HAP-1 (cell line): Measurements from ENCODE around the gene TIGD3.
"Not testable (repeated sequence)": the region's sequence is repeated elsewhere in the genome, so short reads cannot be mapped to it uniquely, and the experiment has no call there.

Experiments
- DNase-seq, 2 experiments: peaks; one replicate each; pipeline ENCODE4 v3.0.0-alpha.2; 2016 to 2020; ENCODE audit warnings: low spot score in 2 of 2
- H3K27me3 ChIP-seq: fragments of 250-450 bp; sonication (Bioruptor Pico); 2 replicates; pipeline ENCODE4 v1.5.1; 2020; ENCODE audit warnings: low read depth, mild to moderate bottlenecking, moderate library complexity
- H3K36me3 ChIP-seq: fragments of 250-450 bp; sonication (Bioruptor Pico); replicated peaks from 2 replicates; pipeline ENCODE4 v1.5.1; 2020; ENCODE audit warnings: mild to moderate bottlenecking
- H3K4me1 ChIP-seq: fragments of 250-450 bp; sonication (Bioruptor Pico); 2 replicates; pipeline ENCODE4 v1.5.1; 2020; ENCODE audit warnings: mild to moderate bottlenecking
- H3K4me3 ChIP-seq: fragments of 250-450 bp; sonication (Bioruptor Pico); 2 replicates; pipeline ENCODE4 v1.5.1; 2020; ENCODE audit warnings: mild to moderate bottlenecking, moderate library complexity
- H3K9me3 ChIP-seq: fragments of 250-450 bp; sonication (Bioruptor Pico); 2 replicates; pipeline ENCODE4 v1.5.1; 2020; ENCODE audit warnings: mild to moderate bottlenecking, moderate library complexity
- in situ Hi-C: fragments of 300-500 bp; cut with MboI; formaldehyde crosslinking; loops from 3 replicates; pipeline ENCODE4 v1.14.3; 2020; ENCODE audit warnings: low sequenced_read_pairs, inconsistent platforms, mixed read lengths

The TIGD3 gene

DNA sequence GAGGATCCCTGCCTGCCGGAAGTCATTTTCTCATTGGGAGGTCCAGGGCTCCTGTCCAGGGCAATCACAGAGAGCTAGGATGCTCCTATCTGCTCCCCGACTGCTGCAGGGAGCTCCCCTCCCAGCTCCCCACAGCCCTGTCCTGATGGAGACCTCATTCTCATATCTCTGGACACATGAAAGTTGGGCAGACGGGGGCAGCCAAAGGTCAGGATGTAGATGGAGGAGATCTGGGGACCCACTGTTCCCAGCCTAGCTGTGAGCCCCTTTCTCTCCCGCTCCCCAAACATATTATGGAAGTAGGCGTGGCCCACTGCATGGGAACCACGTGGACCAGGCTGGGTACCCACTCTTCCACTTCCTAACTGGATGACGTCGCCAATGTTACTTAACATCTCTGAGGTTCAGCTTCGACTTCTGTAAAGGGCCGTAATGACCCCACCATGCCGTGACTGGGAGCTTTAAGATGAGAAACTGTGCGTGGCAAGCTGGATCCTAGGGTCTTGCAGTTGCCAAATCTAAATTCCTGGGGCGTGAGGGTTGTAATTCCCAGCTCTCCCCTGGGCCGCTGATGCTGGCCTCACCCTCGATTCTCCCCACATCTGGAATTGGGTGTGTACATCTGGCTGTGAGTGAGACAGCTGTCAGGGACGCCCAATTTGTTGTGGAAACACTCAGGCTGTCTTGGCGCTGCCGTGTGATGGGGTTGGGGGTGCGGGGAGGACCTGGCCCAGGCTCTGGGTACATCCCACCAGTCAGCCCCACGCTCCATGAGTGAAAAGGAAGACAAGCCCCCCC is 38.1 kb upstream of the TIGD3 start:
- no peaks in the 10 kb centered on the region for H3K9me3 ChIP-seq
- no peaks in the 10 kb centered on the region for H3K27me3 ChIP-seq
- peaks cover 16% of the 10 kb centered on the region for H3K4me1 ChIP-seq
- peaks cover 12% of the 10 kb centered on the region for H3K36me3 ChIP-seq
- no peak for DNase-seq
- in situ Hi-C loops = no loop called here
- peak overlapping the region; percentile 92 for H3K4me3 ChIP-seq

DNA sequence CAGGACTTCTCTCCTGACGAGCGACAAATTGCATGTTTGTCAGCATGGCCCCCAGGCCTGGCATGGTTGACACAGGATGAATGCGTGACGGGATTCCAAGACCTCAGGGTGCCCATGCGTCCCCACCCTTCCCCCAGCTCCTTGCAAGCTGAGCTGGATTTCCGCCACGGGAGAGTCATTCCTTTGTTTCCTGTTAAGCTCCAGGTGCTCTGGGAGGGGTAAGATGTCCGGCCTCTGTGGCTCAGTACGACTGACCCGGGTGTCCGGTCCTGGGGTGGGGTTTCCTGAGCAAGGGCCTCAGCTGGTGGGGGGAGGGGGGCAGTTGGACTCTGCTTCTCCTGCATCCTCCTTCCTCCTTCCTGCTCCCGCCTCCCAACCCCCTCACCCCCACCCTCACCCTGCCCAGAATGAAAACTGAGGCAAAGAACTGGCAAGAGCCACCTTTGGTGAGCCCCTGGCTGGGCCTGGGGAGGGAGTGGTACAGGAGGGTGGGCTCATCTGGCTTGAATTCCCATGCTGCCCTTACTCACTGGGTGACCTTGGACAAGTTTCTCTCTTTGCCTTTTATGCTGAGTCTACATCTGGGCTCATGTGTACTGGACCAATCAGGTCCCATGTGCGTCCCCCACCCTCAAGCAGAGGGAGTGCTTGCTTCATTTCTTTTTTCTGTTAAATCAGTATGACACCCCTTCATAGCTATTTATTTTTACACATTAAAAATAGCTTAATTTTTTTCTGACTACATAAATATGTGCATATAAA is 37.3 kb upstream of the TIGD3 start:
- peaks cover 16% of the 10 kb centered on the region for H3K4me1 ChIP-seq
- H3K36me3 ChIP-seq = peaks cover 20% of the 10 kb centered on the region
- no peaks in the 10 kb centered on the region for H3K9me3 ChIP-seq
- H3K27me3 ChIP-seq = no peaks in the 10 kb centered on the region
- H3K4me3 ChIP-seq = peak overlapping the region; percentile 9
- peak in 1 of 2 experiments; percentile 66 for DNase-seq
- in situ Hi-C loops = no loop called here

- Histone ChIP-seq H3K9me3 (no peaks in the 10 kb centered on the region), H3K36me3 (peaks cover 24% of the 10 kb centered on the region), H3K27me3 (no peaks in the 10 kb centered on the region), H3K4me3 (no peak overlapping the region), H3K4me1 (peaks cover 14% of the 10 kb centered on the region)
- in situ Hi-C loops = no loop called here
- DNase-seq = no peak
These were observed 34.0 kb upstream of the TIGD3 start for GRCh38 chr11:65320386-65321075.

DNA sequence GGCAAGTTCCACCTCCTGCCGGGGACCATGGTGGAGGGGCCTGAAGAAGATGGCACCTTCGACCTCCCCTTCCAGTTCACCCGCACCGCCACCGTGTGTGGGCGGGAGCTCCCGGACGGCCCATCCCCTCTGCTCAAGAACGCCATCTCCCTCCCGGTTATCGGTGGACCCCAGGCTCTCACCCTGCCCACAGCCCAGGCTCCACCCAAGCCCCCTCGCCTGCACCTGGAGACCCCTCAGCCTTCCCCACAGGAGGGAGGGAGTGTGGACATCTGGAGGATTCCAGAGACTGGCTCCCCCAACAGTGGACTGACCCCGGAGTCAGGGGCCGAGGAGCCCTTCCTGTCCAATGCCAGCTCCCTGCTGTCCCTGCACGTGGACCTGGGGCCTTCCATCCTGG is 33.5 kb upstream of the TIGD3 start:
- H3K36me3 ChIP-seq = peaks cover 24% of the 10 kb centered on the region
- H3K27me3 ChIP-seq = no peaks in the 10 kb centered on the region
- in situ Hi-C loops = no loop called here
- DNase-seq = no peak
- H3K9me3 ChIP-seq = no peaks in the 10 kb centered on the region
- no peak overlapping the region for H3K4me3 ChIP-seq
- H3K4me1 ChIP-seq = peaks cover 10% of the 10 kb centered on the region

GRCh38 chr11:65321828-65322485 is 32.6 kb upstream of the TIGD3 start:
- DNase-seq = no peak
- H3K36me3 ChIP-seq = peaks cover 24% of the 10 kb centered on the region

DNA sequence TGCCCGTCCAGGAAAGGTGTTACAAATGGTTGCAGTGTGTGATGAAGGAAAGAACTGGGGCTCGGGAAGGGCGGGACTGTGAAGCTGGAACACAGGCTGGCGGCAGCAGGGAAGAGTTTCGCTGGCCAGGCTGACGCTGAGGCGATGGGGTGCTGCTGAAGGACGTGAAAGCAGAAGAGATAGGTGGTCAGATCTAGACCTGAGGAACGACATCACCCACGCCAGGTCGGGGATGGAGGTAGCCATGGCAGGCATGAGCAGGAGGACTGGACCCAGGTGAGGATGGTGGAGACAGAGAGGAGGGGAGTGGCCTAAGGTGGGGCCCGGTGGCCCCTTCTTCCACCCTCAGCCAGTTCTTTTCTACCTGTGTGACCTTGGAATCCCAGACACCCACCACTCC is 30.7 kb upstream of the TIGD3 start:
- no peaks in the 10 kb centered on the region for H3K4me1 ChIP-seq
- in situ Hi-C loops = no loop called here
- H3K36me3 ChIP-seq = peaks cover 24% of the 10 kb centered on the region
- DNase-seq = no peak
- no peaks in the 10 kb centered on the region for H3K9me3 ChIP-seq
- H3K27me3 ChIP-seq = no peaks in the 10 kb centered on the region
- H3K4me3 ChIP-seq = no peak overlapping the region

More at GRCh38 chr11:65321828-65322485, 32.6 kb upstream of the TIGD3 start:
- peaks cover 1% of the 10 kb centered on the region for H3K4me1 ChIP-seq
- in situ Hi-C loops = no loop called here
- H3K4me3 ChIP-seq = no peak overlapping the region
- H3K27me3 ChIP-seq = no peaks in the 10 kb centered on the region
- no peaks in the 10 kb centered on the region for H3K9me3 ChIP-seq

DNA sequence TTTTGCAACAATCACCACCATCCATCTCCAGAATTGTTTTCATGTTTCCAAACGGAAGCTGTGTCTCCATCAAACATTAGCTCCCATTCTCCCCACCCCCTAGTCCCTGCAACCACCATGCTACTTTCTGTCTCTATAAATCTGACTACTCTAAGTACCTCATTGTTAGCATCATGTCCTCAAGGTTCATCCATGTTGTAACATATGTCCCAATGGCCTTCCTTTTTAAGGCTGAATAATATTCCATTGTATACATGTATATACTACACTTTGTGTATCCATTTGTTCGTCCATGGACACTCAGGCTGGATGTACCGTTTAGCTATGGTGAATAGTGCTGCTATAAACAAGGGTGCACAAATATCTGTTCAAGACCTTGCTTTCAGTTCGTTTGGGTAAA is 29.1 kb upstream of the TIGD3 start:
- no peaks in the 10 kb centered on the region for H3K9me3 ChIP-seq
- DNase-seq = no peak
- in situ Hi-C loops = no loop called here

GRCh38 chr11:65327021-65327420 is 27.5 kb upstream of the TIGD3 start:
- H3K27me3 ChIP-seq = no peaks in the 10 kb centered on the region
- H3K4me1 ChIP-seq = peaks cover 10% of the 10 kb centered on the region
- H3K36me3 ChIP-seq = peaks cover 5% of the 10 kb centered on the region
- no peak for DNase-seq
- no peak overlapping the region for H3K4me3 ChIP-seq
- no peaks in the 10 kb centered on the region for H3K9me3 ChIP-seq
- in situ Hi-C loops = no loop called here

More for the DNA sequence above, 29.1 kb upstream of the TIGD3 start:
- Histone ChIP-seq H3K4me3 (no peak overlapping the region), H3K27me3 (no peaks in the 10 kb centered on the region), H3K36me3 (peaks cover 21% of the 10 kb centered on the region), H3K4me1 (peaks cover 10% of the 10 kb centered on the region)

GRCh38 chr11:65329478-65329877 is 25.1 kb upstream of the TIGD3 start:
- in situ Hi-C loops = no loop called here
- Histone ChIP-seq H3K36me3 (no peaks in the 10 kb centered on the region), H3K9me3 (no peaks in the 10 kb centered on the region), H3K4me3 (no peak overlapping the region), H3K4me1 (peaks cover 10% of the 10 kb centered on the region), H3K27me3 (no peaks in the 10 kb centered on the region)
- no peak for DNase-seq

GRCh38 chr11:65329944-65330403 is 24.6 kb upstream of the TIGD3 start:
- Histone ChIP-seq H3K27me3 (no peaks in the 10 kb centered on the region), H3K9me3 (no peaks in the 10 kb centered on the region), H3K4me1 (peaks cover 10% of the 10 kb centered on the region), H3K4me3 (no peak overlapping the region), H3K36me3 (no peaks in the 10 kb centered on the region)
- peak; percentile 82 to 96 for DNase-seq
- in situ Hi-C loops = no loop called here

DNA sequence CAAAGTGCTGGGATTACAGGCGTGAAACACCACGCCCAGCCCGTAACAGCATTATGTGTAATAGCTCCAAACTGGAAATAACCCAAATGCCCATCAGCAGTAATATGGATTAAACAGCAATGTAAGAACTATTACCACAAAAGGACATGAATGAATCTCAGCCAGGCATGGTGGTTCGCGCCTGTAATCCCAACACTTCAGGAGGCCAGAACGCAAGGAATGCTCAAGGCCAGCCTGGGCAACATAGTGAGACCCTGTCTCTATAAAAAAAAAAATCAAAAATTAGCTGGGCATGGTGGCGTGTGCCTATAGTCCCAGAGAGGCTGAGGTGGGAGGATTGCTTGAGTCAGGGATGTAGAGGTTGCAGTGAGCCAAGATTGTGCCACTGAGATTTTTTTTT is 24.0 kb upstream of the TIGD3 start:
- DNase-seq = no peak
- no peaks in the 10 kb centered on the region for H3K27me3 ChIP-seq
- H3K36me3 ChIP-seq = 0 out of 2 replicates have a peak, but pooled peaks cover under 1% of the 10 kb centered on the region
- in situ Hi-C loops = no loop called here
- H3K9me3 ChIP-seq = no peaks in the 10 kb centered on the region
- H3K4me3 ChIP-seq = no peak overlapping the region
- peaks cover 15% of the 10 kb centered on the region for H3K4me1 ChIP-seq

DNA sequence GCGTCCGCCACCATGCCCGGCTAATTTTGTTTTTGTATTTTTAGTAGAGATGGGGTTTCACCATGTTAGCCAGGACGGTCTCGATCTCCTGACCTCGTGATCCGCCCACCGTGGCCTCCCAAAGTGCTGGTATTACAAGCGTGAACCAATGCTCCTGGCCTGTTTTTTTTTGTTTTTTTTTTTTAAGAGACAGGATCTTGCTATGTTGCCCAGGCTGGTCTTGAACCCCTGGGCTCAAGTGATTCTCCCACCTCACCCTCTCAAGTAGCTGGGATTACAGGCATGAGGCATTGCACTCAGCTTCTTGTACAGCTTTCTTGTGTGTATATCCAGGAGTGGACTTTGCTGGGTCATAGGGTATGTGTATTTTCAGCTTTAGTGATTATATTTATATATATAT is 22.0 kb upstream of the TIGD3 start:
- H3K4me3 ChIP-seq, H3K9me3 ChIP-seq, H3K27me3 ChIP-seq, DNase-seq, in situ Hi-C loops, H3K36me3 ChIP-seq: not testable (repeated sequence)
- H3K4me1 ChIP-seq = peaks cover 15% of the 10 kb centered on the region

GRCh38 chr11:65334696-65335295 is 19.8 kb upstream of the TIGD3 start:
- Histone ChIP-seq H3K9me3 (no peaks in the 10 kb centered on the region), H3K36me3 (peaks cover 9% of the 10 kb centered on the region), H3K4me3 (peak overlapping the region; percentile 92), H3K27me3 (no peaks in the 10 kb centered on the region), H3K4me1 (peaks cover 11% of the 10 kb centered on the region)
- in situ Hi-C loops = no loop called here
- no peak for DNase-seq
